H9 (cell line): Measurements from ENCODE around the gene TRMT44. TPM values are rescaled to one million over a fixed set of nuclear protein-coding genes. Genes with fewer than 3 reads are reported as not detected.

Source experiments
- DNase-seq: peaks from one replicate; pipeline ENCODE4 v3.0.0-alpha.2; 2017
- H2AFZ ChIP-seq: one replicate; pipeline ENCODE4 v1.6.1; 2013; ENCODE audit warnings: mild to moderate bottlenecking, low read length, control low read depth, moderate library complexity
- H2AK5ac ChIP-seq: 2 replicates; pipeline ENCODE4 v1.6.1; 2013; ENCODE audit warnings: low read length, control low read depth, mixed read lengths; ENCODE audit not compliant: insufficient read length
- H2BK120ac ChIP-seq: one replicate; pipeline ENCODE4 v1.6.1; 2013; ENCODE audit warnings: low read depth, mild to moderate bottlenecking, low read length, control low read depth, inconsistent platforms; ENCODE audit not compliant: poor library complexity, severe bottlenecking
- H2BK12ac ChIP-seq: 2 replicates; pipeline ENCODE4 v1.6.1; 2013; ENCODE audit warnings: low read length, control low read depth, mixed read lengths, low read depth; ENCODE audit not compliant: insufficient read length
- H2BK15ac ChIP-seq: 2 replicates; pipeline ENCODE4 v1.6.1; 2013; ENCODE audit warnings: low read depth, low read length, control low read depth
- H2BK20ac ChIP-seq: one replicate; pipeline ENCODE4 v1.6.1; 2013; ENCODE audit warnings: low read depth, mild to moderate bottlenecking, low read length, control low read depth, inconsistent platforms; ENCODE audit not compliant: poor library complexity, severe bottlenecking
- H2BK5ac ChIP-seq: 2 replicates; pipeline ENCODE4 v1.6.1; 2013; ENCODE audit warnings: low read length, control low read depth, mixed read lengths; ENCODE audit not compliant: insufficient read length
- H3K14ac ChIP-seq: 2 replicates; pipeline ENCODE4 v1.6.1; 2013; ENCODE audit warnings: low read length, control low read depth; ENCODE audit not compliant: insufficient read depth
- H3K18ac ChIP-seq: 2 replicates; pipeline ENCODE4 v1.6.1; 2013; ENCODE audit warnings: low read depth, mild to moderate bottlenecking, mixed read lengths, low read length, control low read depth; ENCODE audit not compliant: insufficient read length
- H3K23ac ChIP-seq: 2 replicates; pipeline ENCODE4 v1.6.1; 2013; ENCODE audit warnings: low read length, control low read depth, mixed read lengths, low read depth; ENCODE audit not compliant: insufficient read length
- H3K23me2 ChIP-seq: 2 replicates; pipeline ENCODE4 v1.6.1; 2013; ENCODE audit warnings: low read depth, mild to moderate bottlenecking, mixed read lengths, low read length, control low read depth; ENCODE audit not compliant: insufficient read length, poor library complexity, severe bottlenecking
- H3K27ac ChIP-seq: 2 replicates; pipeline ENCODE4 v1.5.1; 2013; ENCODE audit warnings: low read length, control low read depth, mixed read lengths, low read depth; ENCODE audit not compliant: insufficient read length
- H3K27me3 ChIP-seq: 2 replicates; pipeline ENCODE4 v1.6.1; 2013; ENCODE audit warnings: low read length, control low read depth, inconsistent platforms; ENCODE audit not compliant: insufficient read depth
- H3K4ac ChIP-seq: 2 replicates; pipeline ENCODE4 v1.6.1; 2013; ENCODE audit warnings: low read depth, mild to moderate bottlenecking, control low read depth, inconsistent platforms, low read length, moderate library complexity
- H3K4me1 ChIP-seq: 2 replicates; pipeline ENCODE4 v1.6.1; 2013; ENCODE audit warnings: low read length, control low read depth, inconsistent platforms; ENCODE audit not compliant: insufficient read depth
- H3K4me2 ChIP-seq: 2 replicates; pipeline ENCODE4 v1.6.1; 2013; ENCODE audit warnings: low read length, control low read depth, mixed read lengths; ENCODE audit not compliant: insufficient read length, insufficient read depth
- H3K56ac ChIP-seq: 2 replicates; pipeline ENCODE4 v1.6.1; 2013; ENCODE audit warnings: low read depth, mild to moderate bottlenecking, mixed read lengths, low read length, control low read depth; ENCODE audit not compliant: insufficient read length
- H3K79me1 ChIP-seq: 2 replicates; pipeline ENCODE4 v1.6.1; 2013; ENCODE audit warnings: low read depth, mild to moderate bottlenecking, moderate library complexity, low read length, control low read depth, inconsistent platforms; ENCODE audit not compliant: insufficient read depth, poor library complexity, severe bottlenecking
- H3K79me2 ChIP-seq: 2 replicates; pipeline ENCODE4 v1.6.1; 2013; ENCODE audit warnings: low read length, control low read depth, inconsistent platforms; ENCODE audit not compliant: insufficient read depth
- H3K9ac ChIP-seq: 2 replicates; pipeline ENCODE4 v1.6.1; 2013; ENCODE audit warnings: low read length, control low read depth, mixed read lengths; ENCODE audit not compliant: insufficient read length; ENCODE audit errors: extremely low read depth
- H3K9me3 ChIP-seq: one replicate; pipeline ENCODE4 v1.6.1; 2013; ENCODE audit warnings: low read depth, low read length, inconsistent platforms; ENCODE audit not compliant: control insufficient read depth
- H3T11ph ChIP-seq: one replicate; pipeline ENCODE4 v1.6.1; 2013; ENCODE audit warnings: mild to moderate bottlenecking, low read length, control low read depth, inconsistent platforms
- H4K20me1 ChIP-seq: one replicate; pipeline ENCODE4 v1.6.1; 2013; ENCODE audit not compliant: control insufficient read depth, insufficient read length, insufficient read depth
- H4K5ac ChIP-seq: 2 replicates; pipeline ENCODE4 v1.6.1; 2013; ENCODE audit warnings: low read depth, mild to moderate bottlenecking, mixed read lengths, low read length, control low read depth; ENCODE audit not compliant: insufficient read length
- H4K8ac ChIP-seq: replicated peaks from 2 replicates; pipeline ENCODE4 v1.6.1; 2013; ENCODE audit warnings: low read length, control low read depth, mixed read lengths, low read depth; ENCODE audit not compliant: insufficient read length
- H4K91ac ChIP-seq: 2 replicates; pipeline ENCODE4 v1.6.1; 2013; ENCODE audit warnings: low read depth, mild to moderate bottlenecking, moderate library complexity, mixed read lengths, low read length, control low read depth; ENCODE audit not compliant: insufficient read length
- H3K27ac Mint-ChIP-seq, 3 experiments: 2 replicates in 2 of 3; 3 replicates in 1 of 3; pipeline ENCODE4 v1.8.0; 2020 to 2021; ENCODE audit warnings: mixed read lengths in 3 of 3, mild to moderate bottlenecking in 1 of 3, moderate library complexity in 1 of 3
- H3K27me3 Mint-ChIP-seq: 2 replicates; pipeline ENCODE4 v1.8.0; 2021; ENCODE audit warnings: low read depth, mild to moderate bottlenecking, moderate library complexity, mixed read lengths
- H3K36me3 Mint-ChIP-seq, 3 experiments: 2 replicates in 2 of 3; 3 replicates in 1 of 3; pipeline ENCODE4 v1.8.0; 2020 to 2021; ENCODE audit warnings: low read depth in 3 of 3, mixed read lengths in 3 of 3; ENCODE audit not compliant: insufficient read depth in 1 of 3
- H3K4me1 Mint-ChIP-seq, 2 experiments: 2 replicates each; pipeline ENCODE4 v1.8.0; 2020; ENCODE audit warnings: mixed read lengths in 2 of 2
- H3K4me3 Mint-ChIP-seq, 2 experiments: 2 replicates in 1 of 2; 3 replicates in 1 of 2; pipeline ENCODE4 v1.8.0; 2020 to 2021; ENCODE audit warnings: mild to moderate bottlenecking in 2 of 2, mixed read lengths in 2 of 2, moderate library complexity in 1 of 2
- H3K9me3 Mint-ChIP-seq, 2 experiments: 2 replicates in 1 of 2; 3 replicates in 1 of 2; pipeline ENCODE4 v1.8.0; 2020; ENCODE audit warnings: mild to moderate bottlenecking in 2 of 2, mixed read lengths in 2 of 2, moderate library complexity in 1 of 2
- WGBS: extraction: QIAGEN DNeasy Blood & Tissue Kit; methylation state at CpG from one replicate; pipeline ENCODE4 v1.1.7; 2013; ENCODE audit warnings: missing lambda C conversion rate, low lambda C conversion rate, mixed read lengths; ENCODE audit not compliant: insufficient read length; ENCODE audit errors: extremely low coverage; 5-methylcytosine and 5-hydroxymethylcytosine counted together
- total RNA-seq: library from RNA; stranded (reverse); gene quantifications from 2 replicates; pipeline ENCODE4 v1.2.1, GENCODE V29; 2021
- TF ChIP-seq, protein P1 (sequence below): fragments of 200-600 bp; sonication (generic); conservative IDR thresholded peaks from 3 replicates; pipeline ENCODE4 v1.8.0; 2021; ENCODE audit warnings: antibody characterized with exemption, mild to moderate bottlenecking

TRMT44 gene
- total RNA-seq, 1 experiment from 2014 or later, result 22.8 TPM

DNA sequence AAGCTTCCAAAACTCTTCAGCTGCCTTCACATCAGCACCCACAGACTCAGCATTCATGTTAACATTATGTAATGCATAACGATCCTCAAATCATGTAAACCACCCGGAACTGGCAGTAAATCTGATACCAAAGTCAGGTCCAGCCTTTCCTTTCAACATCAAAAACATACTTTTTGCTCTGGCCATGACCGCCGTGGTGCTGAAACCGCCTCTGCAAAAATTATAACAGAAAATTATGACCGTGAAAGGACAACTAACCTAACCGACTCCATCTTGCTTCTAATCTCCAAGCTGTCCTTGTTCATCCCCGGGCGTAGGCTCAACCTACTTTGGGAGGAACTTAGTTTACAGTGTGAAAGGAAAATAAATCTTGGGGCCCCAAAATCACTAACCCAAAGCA is 51.6 kb downstream of the TRMT44 start:
- peaks cover 8% of the 10 kb centered on the region for H3K9me3 ChIP-seq
- no peak overlapping the region for H4K8ac ChIP-seq
- no peaks in the 10 kb centered on the region for H3K79me2 ChIP-seq
- H2BK120ac ChIP-seq, result no peak overlapping the region
- H3K18ac ChIP-seq, result no peak overlapping the region
- Mint-ChIP-seq H3K4me1 (peaks cover 56 to 67% of the 10 kb centered on the region in 2 experiments), H3K4me3 (no peak overlapping the region), H3K36me3 (peaks cover 37 to 38% (median 38%) of the 10 kb centered on the region in 3 experiments), H3K9me3 (peaks cover 29 to 35% of the 10 kb centered on the region in 2 experiments), H3K27ac (peak overlapping the region in 2 of 3 experiments; percentile 19 to 93; a peak in 3 of 7 replicates), H3K27me3 (peaks cover 4% of the 10 kb centered on the region; the same call in 1 of the 2 replicates)
- peaks cover 2% of the 10 kb centered on the region for H3K23me2 ChIP-seq
- H3K9ac ChIP-seq, result no peak overlapping the region
- H3K56ac ChIP-seq, result no peak overlapping the region
- H4K5ac ChIP-seq, result no peak overlapping the region
- H3K4me1 ChIP-seq, result peaks cover 4% of the 10 kb centered on the region; the same call in 1 of the 2 replicates
- H3T11ph ChIP-seq, result no peak overlapping the region
- no peak overlapping the region for H2AFZ ChIP-seq
- no peak overlapping the region for H2AK5ac ChIP-seq
- TF ChIP-seq, protein P1, sequence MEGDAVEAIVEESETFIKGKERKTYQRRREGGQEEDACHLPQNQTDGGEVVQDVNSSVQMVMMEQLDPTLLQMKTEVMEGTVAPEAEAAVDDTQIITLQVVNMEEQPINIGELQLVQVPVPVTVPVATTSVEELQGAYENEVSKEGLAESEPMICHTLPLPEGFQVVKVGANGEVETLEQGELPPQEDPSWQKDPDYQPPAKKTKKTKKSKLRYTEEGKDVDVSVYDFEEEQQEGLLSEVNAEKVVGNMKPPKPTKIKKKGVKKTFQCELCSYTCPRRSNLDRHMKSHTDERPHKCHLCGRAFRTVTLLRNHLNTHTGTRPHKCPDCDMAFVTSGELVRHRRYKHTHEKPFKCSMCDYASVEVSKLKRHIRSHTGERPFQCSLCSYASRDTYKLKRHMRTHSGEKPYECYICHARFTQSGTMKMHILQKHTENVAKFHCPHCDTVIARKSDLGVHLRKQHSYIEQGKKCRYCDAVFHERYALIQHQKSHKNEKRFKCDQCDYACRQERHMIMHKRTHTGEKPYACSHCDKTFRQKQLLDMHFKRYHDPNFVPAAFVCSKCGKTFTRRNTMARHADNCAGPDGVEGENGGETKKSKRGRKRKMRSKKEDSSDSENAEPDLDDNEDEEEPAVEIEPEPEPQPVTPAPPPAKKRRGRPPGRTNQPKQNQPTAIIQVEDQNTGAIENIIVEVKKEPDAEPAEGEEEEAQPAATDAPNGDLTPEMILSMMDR, result no peak
- H4K91ac ChIP-seq, result no peak overlapping the region
- no peak overlapping the region for H2BK15ac ChIP-seq
- no peak for DNase-seq
- no peak overlapping the region for H3K27ac ChIP-seq
- no peaks in the 10 kb centered on the region for H3K79me1 ChIP-seq
- H3K27me3 ChIP-seq, result no peaks in the 10 kb centered on the region
- H2BK20ac ChIP-seq, result no peak overlapping the region
- no peak overlapping the region for H3K4ac ChIP-seq
- H2BK5ac ChIP-seq, result no peak overlapping the region
- H3K23ac ChIP-seq, result no peak overlapping the region
- no CpG with 5 or more reads among the region's 9 CpGs for WGBS
- H3K14ac ChIP-seq, result no peak overlapping the region
- no peaks in the 10 kb centered on the region for H4K20me1 ChIP-seq
- H2BK12ac ChIP-seq, result no peak overlapping the region
- H3K4me2 ChIP-seq, result no peak overlapping the region
